ENCODE data around the gene EEFSEC. TPM values are rescaled to one million over a fixed set of nuclear protein-coding genes. Genes with fewer than 3 reads are reported as not detected.

Gene EEFSEC
- total and polyA plus RNA-seq, 8 donors = 5.9 to 9.8 (median 7.4) TPM

DNA sequence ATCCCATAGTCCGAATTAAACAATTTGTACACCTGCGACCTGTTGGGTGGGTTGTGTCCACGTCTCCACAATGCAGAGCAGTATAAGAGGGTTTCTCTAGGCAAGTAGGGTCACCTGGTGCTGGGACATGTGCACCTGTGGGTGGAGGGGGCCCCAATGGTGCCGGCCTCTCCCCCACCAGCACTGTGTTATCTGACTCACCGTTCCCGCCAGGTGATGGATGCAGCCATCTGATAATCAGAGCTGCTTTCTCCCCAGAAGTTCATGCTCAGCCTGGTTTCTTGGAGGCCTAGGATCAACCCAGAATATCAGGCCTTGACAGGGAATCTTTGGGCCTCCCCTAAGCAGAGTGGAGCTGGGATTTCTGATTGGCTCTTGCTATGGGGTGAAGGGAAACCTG, 227.4 kb downstream of the EEFSEC start:
- Histone ChIP-seq H3K27ac (no peak overlapping the region), H3K36me3 (no peaks in the 10 kb centered on the region), H3K4me3 (no peak overlapping the region), H3K27me3 (no peaks in the 10 kb centered on the region), H3K9me3 (no peaks in the 10 kb centered on the region), H3K4me1 (peaks cover 25 to 38% (median 34%) of the 10 kb centered on the region in 3 donors)
- TF ChIP-seq, protein P1, sequence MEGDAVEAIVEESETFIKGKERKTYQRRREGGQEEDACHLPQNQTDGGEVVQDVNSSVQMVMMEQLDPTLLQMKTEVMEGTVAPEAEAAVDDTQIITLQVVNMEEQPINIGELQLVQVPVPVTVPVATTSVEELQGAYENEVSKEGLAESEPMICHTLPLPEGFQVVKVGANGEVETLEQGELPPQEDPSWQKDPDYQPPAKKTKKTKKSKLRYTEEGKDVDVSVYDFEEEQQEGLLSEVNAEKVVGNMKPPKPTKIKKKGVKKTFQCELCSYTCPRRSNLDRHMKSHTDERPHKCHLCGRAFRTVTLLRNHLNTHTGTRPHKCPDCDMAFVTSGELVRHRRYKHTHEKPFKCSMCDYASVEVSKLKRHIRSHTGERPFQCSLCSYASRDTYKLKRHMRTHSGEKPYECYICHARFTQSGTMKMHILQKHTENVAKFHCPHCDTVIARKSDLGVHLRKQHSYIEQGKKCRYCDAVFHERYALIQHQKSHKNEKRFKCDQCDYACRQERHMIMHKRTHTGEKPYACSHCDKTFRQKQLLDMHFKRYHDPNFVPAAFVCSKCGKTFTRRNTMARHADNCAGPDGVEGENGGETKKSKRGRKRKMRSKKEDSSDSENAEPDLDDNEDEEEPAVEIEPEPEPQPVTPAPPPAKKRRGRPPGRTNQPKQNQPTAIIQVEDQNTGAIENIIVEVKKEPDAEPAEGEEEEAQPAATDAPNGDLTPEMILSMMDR (IDR thresholded peaks at IDR 0.05) = no peak
- ATAC-seq (no peak), FAIRE-seq (no peak), DNase-seq (peak in 1 of 6 donors; percentile 22)
- WGBS, 2 donors = 92 to 99% methylated on average over 6 of the region's 6 CpGs
- intact Hi-C loops (cut with DNase I) = no loop called here

DNA sequence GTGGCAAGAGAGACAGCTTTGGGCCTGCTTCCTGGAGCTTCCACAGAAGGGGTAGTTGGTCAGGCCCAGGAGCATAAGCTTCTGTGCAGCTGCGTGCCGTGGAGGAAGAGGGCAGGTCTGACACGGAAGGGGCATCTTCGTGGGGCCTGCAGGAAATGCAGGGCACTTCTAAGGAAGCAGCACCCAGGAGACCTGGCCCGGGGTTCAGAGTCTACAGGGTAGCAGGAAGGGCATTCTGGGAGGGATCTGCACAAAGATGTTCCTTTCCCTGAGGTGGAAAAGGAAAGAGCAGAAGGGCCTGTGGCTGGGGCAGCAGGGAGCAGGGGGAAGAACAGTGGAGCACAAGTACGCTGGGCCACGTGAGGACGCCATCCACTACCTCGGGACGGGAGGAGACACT, 228.3 kb downstream of the EEFSEC start:
- WGBS, 2 donors = 80 to 81% methylated on average over 10 of the region's 10 CpGs
- H3K9me3 ChIP-seq = no peaks in the 10 kb centered on the region
- H3K4me1 ChIP-seq = peaks cover 25 to 40% (median 36%) of the 10 kb centered on the region in 3 donors
- no peak for FAIRE-seq
- no peak overlapping the region for H3K4me3 ChIP-seq
- DNase-seq = peak in 1 of 6 donors; percentile 51
- H3K27ac ChIP-seq = peak overlapping the region in 3 of 4 donors; percentile 18 to 54 (median 26)
- ATAC-seq = no peak
- H3K36me3 ChIP-seq = no peaks in the 10 kb centered on the region
- no peaks in the 10 kb centered on the region for H3K27me3 ChIP-seq
- intact Hi-C loops (cut with DNase I) = no loop called here
- TF ChIP-seq, protein P1 (IDR thresholded peaks at IDR 0.05) = no peak

DNA sequence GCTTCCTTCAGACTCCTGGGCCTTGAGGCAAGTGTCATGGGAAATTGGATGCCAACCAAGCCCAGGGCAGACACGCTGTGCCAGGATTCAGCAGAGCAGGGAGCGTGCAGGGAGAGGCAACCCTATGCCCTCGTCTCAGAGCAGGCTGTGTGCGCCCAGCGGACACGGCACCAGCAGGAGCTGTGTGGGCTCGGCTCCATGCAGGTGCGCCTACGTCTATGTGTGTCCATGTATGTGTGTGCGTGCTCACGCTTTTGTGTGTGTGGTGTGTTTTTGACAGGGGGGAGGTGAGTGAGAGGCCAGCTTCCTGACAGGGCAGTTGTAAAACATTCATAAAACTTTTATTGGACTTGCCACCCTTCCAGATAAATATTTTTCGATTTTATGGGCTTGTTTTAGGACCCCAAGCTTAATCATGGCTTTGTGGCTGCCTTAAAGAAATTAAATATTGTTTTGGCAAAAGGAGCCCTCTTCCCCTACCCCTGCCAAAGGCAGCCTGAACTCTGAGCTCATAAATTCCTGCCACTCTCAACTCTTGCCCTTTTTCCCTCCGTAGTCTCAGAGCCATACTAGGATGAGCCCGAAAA, 229.0 kb downstream of the EEFSEC start:
- H3K36me3 ChIP-seq = no peaks in the 10 kb centered on the region
- TF ChIP-seq, protein P1 (IDR thresholded peaks at IDR 0.05) = no peak
- no peak overlapping the region for H3K4me3 ChIP-seq
- WGBS, 2 donors = 24 to 31% methylated on average over 14 of the region's 14 CpGs
- no peaks in the 10 kb centered on the region for H3K9me3 ChIP-seq
- H3K4me1 ChIP-seq = peaks cover 25 to 40% (median 36%) of the 10 kb centered on the region in 3 donors
- peak overlapping the region in 3 of 4 donors; percentile 18 to 54 (median 26) for H3K27ac ChIP-seq
- FAIRE-seq (no peak), ATAC-seq (peak; percentile 68 to 77 (median 75)), DNase-seq (peak; percentile 72 to 90 (median 78))
- no peaks in the 10 kb centered on the region for H3K27me3 ChIP-seq
- intact Hi-C loops (cut with DNase I) = no loop called here

DNA sequence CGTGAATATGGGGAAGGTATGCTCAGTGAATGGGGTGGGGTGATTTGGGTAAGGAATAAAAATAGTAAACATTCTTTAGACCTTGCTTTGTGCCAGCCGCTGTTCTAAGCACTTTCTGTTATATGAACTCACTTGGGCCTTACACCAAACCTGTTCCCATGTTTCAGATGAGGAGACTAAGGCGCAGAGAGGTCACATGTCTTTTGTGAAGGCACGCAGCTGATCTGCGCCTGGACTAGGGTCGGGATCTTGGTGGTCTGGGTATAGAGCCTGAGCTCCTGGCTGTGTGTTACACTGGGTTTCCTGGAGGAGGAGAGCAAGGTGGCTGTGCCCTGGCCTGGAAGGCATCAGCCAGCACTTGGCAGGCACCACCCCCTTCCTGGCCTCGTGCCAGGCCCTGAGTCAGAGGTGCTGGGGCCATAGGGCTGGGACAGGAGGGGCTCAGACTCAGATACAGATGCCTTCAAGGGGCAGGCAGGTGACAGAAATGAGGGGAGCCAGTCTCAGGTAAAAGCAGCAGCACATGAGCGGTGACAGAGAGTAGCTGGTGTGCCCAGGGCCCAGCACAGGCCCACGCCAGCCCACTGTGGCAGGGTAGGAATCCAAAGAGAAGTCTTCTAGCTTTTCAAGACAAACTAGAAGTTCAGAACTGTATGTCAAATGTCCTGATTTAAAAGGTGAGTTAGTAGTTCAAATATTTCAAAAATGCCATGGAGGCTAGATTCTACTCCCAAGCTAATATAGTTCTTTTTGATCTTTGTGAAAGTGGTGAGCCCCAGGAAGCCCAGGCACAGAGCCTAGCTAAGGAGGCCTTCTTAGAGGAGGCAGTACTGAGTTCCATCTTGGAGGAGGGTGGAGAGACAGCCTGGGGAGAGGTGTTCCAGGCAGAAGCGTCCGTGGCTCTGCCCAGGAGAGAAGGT, 230.3 kb downstream of the EEFSEC start:
- DNase-seq (peak; percentile 85 to 98 (median 94)), ATAC-seq (peak; percentile 77 to 87 (median 79)), FAIRE-seq (no peak)
- H3K36me3 ChIP-seq = no peaks in the 10 kb centered on the region
- intact Hi-C loops (cut with DNase I) = no loop called here
- TF ChIP-seq, protein P1 (IDR thresholded peaks at IDR 0.05) = no peak
- H3K4me3 ChIP-seq = no peak overlapping the region
- no peaks in the 10 kb centered on the region for H3K27me3 ChIP-seq
- H3K4me1 ChIP-seq = peaks cover 25 to 40% (median 36%) of the 10 kb centered on the region in 3 donors
- 60 to 62% methylated on average over 11 of the region's 11 CpGs for WGBS, 2 donors
- H3K27ac ChIP-seq = peak overlapping the region; percentile 7 to 57 (median 50)
- H3K9me3 ChIP-seq = no peaks in the 10 kb centered on the region

Data from pancreas (tissue), 10 donors.